ENCODE measurements around the gene NELL2. TPM values are rescaled to one million over a fixed set of nuclear protein-coding genes. Genes with fewer than 3 reads are reported as not detected.

The NELL2 gene
- total RNA-seq, 1 experiment from 2014 or later: 596 TPM

DNA sequence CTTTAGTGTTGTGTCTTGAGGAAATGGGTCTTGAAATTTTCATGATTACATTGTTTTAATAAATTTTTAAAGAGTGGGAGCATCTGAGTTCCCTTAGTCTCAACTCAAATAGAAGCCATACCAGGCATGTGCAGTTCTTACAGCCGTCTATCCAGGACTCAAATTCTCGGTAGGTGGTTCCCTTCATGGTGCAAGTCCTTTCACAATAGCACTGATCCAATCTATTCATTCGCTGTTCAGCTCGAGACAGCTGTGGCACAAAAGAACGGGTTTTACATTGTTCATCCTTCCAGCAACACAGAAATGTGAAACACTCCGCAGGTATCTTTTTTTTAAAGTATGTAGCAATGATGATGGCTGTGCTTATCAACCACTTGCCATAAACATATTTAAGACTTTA is 100.2 kb downstream of the NELL2 start:
- intact Hi-C loops (cut with micrococcal nuclease; ENCODE audit: unreplicated experiment): loop anchor here (5.0 kb wide), 1 partner anchor 96 kb away; no protein-coding TSS in a partner anchor
- CTCF ChIA-PET: interaction anchor here (1.3 kb wide), 1 partner anchor 98 kb away, joined by 3 read pairs; no protein-coding TSS in a partner anchor

DNA sequence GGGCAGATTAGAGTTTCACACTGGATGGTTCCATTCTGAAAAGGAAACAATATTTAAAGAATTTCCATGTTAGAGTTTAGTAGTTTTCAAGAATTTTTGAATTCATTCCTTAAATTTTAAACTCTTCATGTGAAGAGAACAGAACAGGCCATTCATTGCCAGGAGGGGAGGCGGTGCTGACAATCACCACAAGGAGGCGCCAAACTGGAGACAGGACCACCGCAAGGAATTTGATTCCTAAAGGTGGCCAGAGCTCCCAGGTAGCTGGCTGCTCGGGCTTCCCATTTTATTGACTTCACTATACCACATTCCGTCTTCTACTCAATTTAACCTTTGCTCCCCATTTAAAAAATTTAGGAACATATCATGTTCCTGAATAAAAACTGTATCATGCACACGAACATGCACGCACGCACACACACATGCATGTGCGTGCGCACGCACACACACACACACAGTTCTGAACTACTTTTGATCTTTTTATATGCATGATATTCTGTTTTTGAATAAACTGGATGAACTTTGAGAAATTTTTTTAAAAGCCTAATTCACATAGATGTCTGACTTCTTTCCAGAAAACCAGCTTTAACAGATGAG is 101.2 kb downstream of the NELL2 start:
- CTCF ChIA-PET: interaction anchor here (1.3 kb wide), 1 partner anchor 99 kb away, joined by 5 read pairs; no protein-coding TSS in a partner anchor
- peaks cover 68% of the 10 kb centered on the region for H3K4me1 ChIP-seq (ENCODE audit: insufficient read depth, low read length, poor library complexity, severe bottlenecking)
- no peaks in the 10 kb centered on the region for H3K27me3 ChIP-seq (replicated peaks; ENCODE audit: insufficient read depth, low read depth, low read length, poor library complexity)
- TF ChIP-seq EZH2 (IDR thresholded peaks at IDR 0.05; ENCODE audit: borderline replicate concordance, low read depth, low read length, poor library complexity, severe bottlenecking): no peak
- TF ChIP-seq, protein P1, sequence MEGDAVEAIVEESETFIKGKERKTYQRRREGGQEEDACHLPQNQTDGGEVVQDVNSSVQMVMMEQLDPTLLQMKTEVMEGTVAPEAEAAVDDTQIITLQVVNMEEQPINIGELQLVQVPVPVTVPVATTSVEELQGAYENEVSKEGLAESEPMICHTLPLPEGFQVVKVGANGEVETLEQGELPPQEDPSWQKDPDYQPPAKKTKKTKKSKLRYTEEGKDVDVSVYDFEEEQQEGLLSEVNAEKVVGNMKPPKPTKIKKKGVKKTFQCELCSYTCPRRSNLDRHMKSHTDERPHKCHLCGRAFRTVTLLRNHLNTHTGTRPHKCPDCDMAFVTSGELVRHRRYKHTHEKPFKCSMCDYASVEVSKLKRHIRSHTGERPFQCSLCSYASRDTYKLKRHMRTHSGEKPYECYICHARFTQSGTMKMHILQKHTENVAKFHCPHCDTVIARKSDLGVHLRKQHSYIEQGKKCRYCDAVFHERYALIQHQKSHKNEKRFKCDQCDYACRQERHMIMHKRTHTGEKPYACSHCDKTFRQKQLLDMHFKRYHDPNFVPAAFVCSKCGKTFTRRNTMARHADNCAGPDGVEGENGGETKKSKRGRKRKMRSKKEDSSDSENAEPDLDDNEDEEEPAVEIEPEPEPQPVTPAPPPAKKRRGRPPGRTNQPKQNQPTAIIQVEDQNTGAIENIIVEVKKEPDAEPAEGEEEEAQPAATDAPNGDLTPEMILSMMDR (conservative IDR thresholded peaks at IDR 0.05; ENCODE audit: low read depth, low read length): peak; percentile 85
- no peak overlapping the region for H3K4me3 ChIP-seq (ENCODE audit: low read depth, low read length, poor library complexity, severe bottlenecking)
- POLR2A ChIA-PET (ENCODE audit: low non-redundant PET): interaction anchor here (0.6 kb wide), 1 partner anchor 505 kb away, joined by 6 read pairs; no protein-coding TSS in a partner anchor
- H3K9me3 ChIP-seq (ENCODE audit: low read depth, low read length, poor library complexity, severe bottlenecking): no peaks in the 10 kb centered on the region
- intact Hi-C loops (cut with micrococcal nuclease; ENCODE audit: unreplicated experiment): loop anchor here (5.0 kb wide), 1 partner anchor 97 kb away; no protein-coding TSS in a partner anchor
- no TSS peak for BruUV-seq (replicated peaks)
- H3K27ac ChIP-seq (ENCODE audit: low read depth, low read length, poor library complexity, severe bottlenecking): no peak overlapping the region
- DNase-seq (ENCODE audit: low spot score): peak; percentile 58
- H3K36me3 ChIP-seq (ENCODE audit: insufficient read depth, low read length, poor library complexity, severe bottlenecking): peaks cover 92% of the 10 kb centered on the region

More for the DNA sequence above, 100.2 kb downstream of the NELL2 start:
- POLR2A ChIA-PET (ENCODE audit: low non-redundant PET): interaction anchor here (0.6 kb wide), 1 partner anchor 506 kb away, joined by 6 read pairs; no protein-coding TSS in a partner anchor
- H3K9me3 ChIP-seq (ENCODE audit: low read depth, low read length, poor library complexity, severe bottlenecking): no peaks in the 10 kb centered on the region
- peak overlapping the region; percentile 10 for H3K27ac ChIP-seq (ENCODE audit: low read depth, low read length, poor library complexity, severe bottlenecking)
- peaks cover 84% of the 10 kb centered on the region for H3K36me3 ChIP-seq (ENCODE audit: insufficient read depth, low read length, poor library complexity, severe bottlenecking)
- DNase-seq (ENCODE audit: low spot score): peak; percentile 89
- TF ChIP-seq, protein P1 (conservative IDR thresholded peaks at IDR 0.05; ENCODE audit: low read depth, low read length): no peak
- TF ChIP-seq EZH2 (IDR thresholded peaks at IDR 0.05; ENCODE audit: borderline replicate concordance, low read depth, low read length, poor library complexity, severe bottlenecking): no peak
- no TSS peak for BruUV-seq (replicated peaks)
- no peak overlapping the region for H3K4me3 ChIP-seq (ENCODE audit: low read depth, low read length, poor library complexity, severe bottlenecking)
- H3K4me1 ChIP-seq (ENCODE audit: insufficient read depth, low read length, poor library complexity, severe bottlenecking): peaks cover 78% of the 10 kb centered on the region
- H3K27me3 ChIP-seq (replicated peaks; ENCODE audit: insufficient read depth, low read depth, low read length, poor library complexity): no peaks in the 10 kb centered on the region

DNA sequence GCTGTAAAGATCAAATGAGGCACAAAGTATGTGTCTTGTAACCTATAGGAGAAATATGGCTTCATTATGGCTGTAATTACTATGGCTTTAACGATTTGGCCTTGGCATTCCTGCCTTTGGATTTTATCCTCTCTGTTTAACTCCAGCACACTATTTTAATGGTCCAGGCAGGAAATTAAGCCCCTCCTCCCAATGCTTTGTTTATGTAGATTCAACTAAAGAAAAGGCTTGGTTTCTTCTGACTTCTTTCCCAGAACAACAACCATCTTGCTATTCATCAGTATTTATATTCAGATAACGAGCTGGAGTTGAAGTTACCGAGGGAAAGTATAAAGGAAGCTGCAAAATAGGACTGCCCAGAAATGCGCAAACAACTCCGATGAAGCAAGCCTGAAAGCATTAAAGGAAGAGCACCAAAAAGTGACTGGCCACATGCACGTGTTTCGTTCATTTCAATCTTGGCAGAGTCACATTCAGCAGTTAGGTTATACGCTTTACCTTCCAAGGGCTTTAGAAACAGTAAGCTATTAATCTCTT is 104.6 kb downstream of the NELL2 start:
- Histone ChIP-seq H3K27ac (ENCODE audit: low read depth, low read length, poor library complexity, severe bottlenecking) (peak overlapping the region; percentile 14), H3K4me3 (ENCODE audit: low read depth, low read length, poor library complexity, severe bottlenecking) (no peak overlapping the region), H3K4me1 (ENCODE audit: insufficient read depth, low read length, poor library complexity, severe bottlenecking) (peaks cover 48% of the 10 kb centered on the region), H3K9me3 (ENCODE audit: low read depth, low read length, poor library complexity, severe bottlenecking) (no peaks in the 10 kb centered on the region), H3K27me3 (replicated peaks; ENCODE audit: insufficient read depth, low read depth, low read length, poor library complexity) (no peaks in the 10 kb centered on the region), H3K36me3 (ENCODE audit: insufficient read depth, low read length, poor library complexity, severe bottlenecking) (peaks cover 90% of the 10 kb centered on the region)
- CTCF ChIA-PET: no interaction called here
- intact Hi-C loops (cut with micrococcal nuclease; ENCODE audit: unreplicated experiment): no loop called here
- no peak for DNase-seq (ENCODE audit: low spot score)
- BruUV-seq (replicated peaks): no TSS peak
- no peak for TF ChIP-seq EZH2 (IDR thresholded peaks at IDR 0.05; ENCODE audit: borderline replicate concordance, low read depth, low read length, poor library complexity, severe bottlenecking)
- TF ChIP-seq, protein P1 (conservative IDR thresholded peaks at IDR 0.05; ENCODE audit: low read depth, low read length): no peak
- POLR2A ChIA-PET (ENCODE audit: low non-redundant PET): no interaction called here

Measured in A673 (cell line).